HT-29 (cell line): ENCODE data around the gene CDKAL1. TPM values are rescaled to one million over a fixed set of nuclear protein-coding genes. Genes with fewer than 3 reads are reported as not detected.

Source experiments
- DNase-seq: peaks from one replicate; pipeline ENCODE4 v3.0.0-alpha.2; 2015; ENCODE audit warnings: low spot score
- small RNA-seq: library from RNA; depleted of rRNA; stranded (forward); fragments of <200 nt; gene quantifications from one replicate; pipeline ENCODE3, GENCODE V24; 2014
- total RNA-seq: library from RNA; depleted of rRNA; stranded (reverse); fragments of >200 nt; shearing (Covaris generic); gene quantifications from 2 replicates; pipeline ENCODE4 v1.2.3, GENCODE V29; 2014; rRNA removed

Gene CDKAL1
- total RNA-seq, 1 experiment from 2014 or later, result 9.8 TPM

DNA sequence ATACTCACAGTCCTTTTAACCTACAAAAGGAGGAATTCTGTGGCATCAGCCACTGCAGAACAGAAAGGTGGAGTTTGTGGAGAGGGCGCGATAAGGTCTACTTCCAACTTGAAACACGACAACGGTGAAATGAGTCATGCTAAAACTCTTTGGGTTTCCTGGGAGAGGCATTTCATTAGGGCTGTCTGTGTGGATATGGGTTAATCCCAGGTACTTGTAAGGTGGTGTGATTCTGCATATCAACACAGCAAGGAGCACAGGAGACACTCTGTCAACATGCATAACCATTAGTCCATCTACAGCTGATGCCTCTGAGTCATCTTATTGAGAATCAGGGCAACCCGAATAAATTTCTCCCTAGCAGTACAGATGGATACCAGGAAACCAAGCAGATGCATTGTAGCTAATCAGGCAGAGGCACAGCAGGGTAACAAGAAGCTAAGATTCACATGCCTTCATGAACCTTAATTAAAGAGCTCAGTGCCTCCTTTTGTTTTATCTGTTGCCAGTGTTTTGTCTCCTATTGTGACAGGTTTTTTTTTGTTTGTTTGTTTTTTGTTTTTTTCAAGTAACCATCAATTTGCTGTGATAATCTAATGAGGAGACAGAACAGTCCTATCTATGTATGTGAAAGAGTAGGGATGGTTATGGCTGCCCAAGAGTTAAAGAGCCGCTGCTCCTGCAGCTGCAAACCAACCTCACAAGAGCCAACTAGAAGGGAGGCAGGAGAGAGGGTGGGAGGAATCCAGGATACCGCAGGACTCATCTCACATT lies 743.5 kb downstream of the CDKAL1 start:
- peak; percentile 87 for DNase-seq

DNA sequence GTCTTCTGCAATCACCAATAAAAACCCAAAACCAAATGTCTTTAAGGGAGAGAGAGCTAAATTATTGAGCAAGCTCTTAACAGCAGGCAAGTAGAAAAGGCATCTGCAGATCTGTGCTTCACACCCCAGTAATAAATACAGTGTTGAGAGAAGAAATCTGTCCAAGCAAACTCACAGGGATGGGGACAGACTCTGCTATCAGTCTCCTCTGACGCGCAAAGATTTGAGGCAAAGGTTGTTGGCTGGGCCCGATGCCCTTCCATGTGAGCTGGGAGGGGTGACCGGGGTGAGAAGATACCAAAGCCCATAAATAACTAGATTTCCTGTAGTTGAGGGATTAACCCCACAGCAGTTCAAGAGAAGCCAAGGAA lies 744.1 kb downstream of the CDKAL1 start:
- no peak for DNase-seq

DNA sequence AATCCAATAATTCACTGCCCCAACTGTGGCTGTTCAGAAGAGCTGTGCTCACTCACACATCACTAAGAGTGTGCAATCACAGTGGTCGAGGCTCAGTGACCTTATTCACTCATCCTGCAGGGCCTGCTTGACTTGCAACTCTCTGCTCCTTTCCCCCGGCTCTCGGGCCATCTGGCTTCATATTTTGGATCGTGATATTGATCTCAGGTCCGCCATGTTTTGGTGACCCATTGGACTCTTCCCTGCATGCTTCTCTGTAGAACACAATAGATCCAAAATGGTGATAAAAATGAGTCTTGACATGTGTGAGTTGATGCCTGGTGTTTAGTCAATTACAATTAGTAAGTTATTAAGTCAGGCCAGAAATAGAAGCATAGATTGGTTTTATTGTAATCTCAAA lies 745.4 kb downstream of the CDKAL1 start:
- DNase-seq, result no peak

DNA sequence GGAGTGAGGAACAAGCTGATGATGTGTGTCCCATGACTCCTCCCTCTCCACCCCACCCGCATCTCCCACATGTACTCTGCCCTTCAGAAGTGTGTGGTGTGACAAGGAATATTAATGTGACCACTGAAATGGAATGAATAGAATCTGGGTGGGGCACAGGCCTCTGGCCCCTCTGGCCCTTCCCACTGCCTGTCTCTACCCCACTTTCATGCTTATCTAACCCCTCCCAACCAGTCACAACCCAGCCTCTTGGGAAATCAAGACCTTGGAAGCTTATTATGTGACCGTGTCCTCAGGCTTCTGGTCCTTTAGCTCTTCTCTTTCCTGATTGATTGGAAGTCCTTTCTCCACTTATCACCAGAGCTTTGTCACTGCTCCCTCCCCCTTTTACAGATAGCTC lies 747.1 kb downstream of the CDKAL1 start:
- peak; percentile 74 for DNase-seq

Small RNA genes lying within 50 kb of the gene (small RNA-seq; reads per million reads assigned to genes)
- not detected for gene RF00019
- not detected for gene RNU6-150P

Other genes with a start within 250 kb of the CDKAL1 start
- 4.2 and 4.6 TPM in 2 replicates for gene E2F3, start 132.6 kb upstream of the CDKAL1 start, total RNA-seq